ENCODE data around the gene NPC1L1. TPM values are rescaled to one million over a fixed set of nuclear protein-coding genes. Genes with fewer than 3 reads are reported as not detected.

NPC1L1 gene
- total and polyA plus RNA-seq, 2 of the 13 experiments (the other 11 are each of a cell fraction or from before 2014, with no cell fraction given): 4.8 to 14.5 TPM

GRCh38 chr7:44490351-44491200 is 50.6 kb downstream of the NPC1L1 start, which contains the start of gene NUDCD3 (continued):
- peak; percentile 16; the same call in 1 of the 2 replicates for TF ChIP-seq TFAP4 (IDR thresholded peaks at IDR 0.05; ENCODE audit: borderline replicate concordance, low read depth)
- no peak for TF ChIP-seq KLF11 (CRISPR knock-in tag; IDR thresholded peaks at IDR 0.05)
- TF ChIP-seq ZZZ3 (CRISPR knock-in tag; IDR thresholded peaks at IDR 0.05; ENCODE audit: borderline replicate concordance): peak; percentile 44; the same call in 1 of the 2 replicates
- TF ChIP-seq KDM5A (IDR thresholded peaks at IDR 0.05; ENCODE audit: borderline replicate concordance, low read length): peak; percentile 98
- peak; percentile 94 for TF ChIP-seq POGK (CRISPR knock-in tag; conservative IDR thresholded peaks at IDR 0.05)
- TF ChIP-seq ZNF660 (CRISPR knock-in tag; IDR thresholded peaks at IDR 0.05; ENCODE audit: borderline replicate concordance, low read depth): no peak
- TF ChIP-seq MIXL1 (CRISPR knock-in tag; IDR thresholded peaks at IDR 0.05): peak; percentile 67; the same call in 1 of the 2 replicates
- TF ChIP-seq GATAD2A (CRISPR knock-in tag; IDR thresholded peaks at IDR 0.05): peak; percentile 31; the same call in 1 of the 2 replicates
- 0 out of 2 replicates have a peak, but pooled peaks have one; percentile 37 for TF ChIP-seq HOMEZ (CRISPR knock-in tag; IDR thresholded peaks at IDR 0.05; ENCODE audit: low read depth)
- TF ChIP-seq EP300 (IDR thresholded peaks at IDR 0.05; ENCODE audit: low read depth in 2 of 2, low read length in 2 of 2): no peak; a peak in 1 of 4 replicates
- TF ChIP-seq EP300 (CRISPR knock-in tag; IDR thresholded peaks at IDR 0.05; ENCODE audit: borderline replicate concordance): no peak
- peak; percentile 64; the same call in 1 of the 2 replicates for TF ChIP-seq NFYB (CRISPR knock-in tag; IDR thresholded peaks at IDR 0.05)
- TF ChIP-seq GABPA (IDR thresholded peaks at IDR 0.05; ENCODE audit: low read depth, low read length): peak; percentile 98
- TF ChIP-seq GABPA (CRISPR knock-in tag; IDR thresholded peaks at IDR 0.05; ENCODE audit: low read depth): peak; percentile 93
- TF ChIP-seq ZNF619 (CRISPR knock-in tag; IDR thresholded peaks at IDR 0.05): peak; percentile 60; the same call in 1 of the 2 replicates
- TF ChIP-seq ZNF460 (CRISPR knock-in tag; IDR thresholded peaks at IDR 0.05; ENCODE audit: borderline replicate concordance): no peak
- TF ChIP-seq CREB3 (CRISPR knock-in tag; IDR thresholded peaks at IDR 0.05): no peak
- TF ChIP-seq ZNF225 (CRISPR knock-in tag; IDR thresholded peaks at IDR 0.05): peak; percentile 43; the same call in 1 of the 2 replicates
- TF ChIP-seq REXO4 (CRISPR knock-in tag; IDR thresholded peaks at IDR 0.05; ENCODE audit: borderline replicate concordance): no peak
- peak; percentile 95 for TF ChIP-seq BHLHE40 (IDR thresholded peaks at IDR 0.05; ENCODE audit: low read length)
- peak; percentile 72; the same call in 1 of the 2 replicates for TF ChIP-seq BATF2 (CRISPR knock-in tag; IDR thresholded peaks at IDR 0.05)
- TF ChIP-seq FUBP1 (CRISPR knock-in tag; IDR thresholded peaks at IDR 0.05; ENCODE audit: borderline replicate concordance): no peak

All from HepG2 (cell line).